K562 (cell line): ENCODE measurements around the gene PYCR2. TPM values are rescaled to one million over a fixed set of nuclear protein-coding genes. Genes with fewer than 3 reads are reported as not detected.

Source experiments
- ATF1 ChIP-seq, 2 experiments: fragments of 450-650 bp in 1 of 2; IDR thresholded peaks; 2 replicates each; pipeline ENCODE4 v1.6.1; 2016; ENCODE audit warnings: missing compliant biosample characterization in 1 of 2, missing genetic modification characterization in 1 of 2
- BHLHE40 ChIP-seq: IDR thresholded peaks from 2 replicates; pipeline ENCODE4 v1.6.1; 2011; ENCODE audit warnings: low read length, improper control_type of control experiment
- CBX3 ChIP-seq, 2 experiments: IDR thresholded peaks; 1 replicate in 1 of 2; 2 replicates in 1 of 2; pipeline ENCODE4 v1.6.1; 2012; ENCODE audit warnings: inconsistent platforms in 2 of 2, low read length in 2 of 2, borderline replicate concordance in 1 of 2, control low read depth in 1 of 2
- ERF ChIP-seq: fragments of 450-650 bp; formaldehyde crosslinking; IDR thresholded peaks from 2 replicates; pipeline ENCODE4 v1.4.0; 2020; ENCODE audit warnings: mild to moderate bottlenecking, mixed read lengths
- FOXK2 ChIP-seq, 2 experiments: fragments of 450-650 bp; IDR thresholded peaks in 1 of 2; conservative IDR thresholded peaks in 1 of 2; 2 replicates each; pipeline ENCODE4 v1.6.1; 2016; ENCODE audit warnings: low read depth in 2 of 2, mild to moderate bottlenecking in 1 of 2
- JUN ChIP-seq, 2 experiments: sonication (generic) in 1 of 2; formaldehyde crosslinking in 1 of 2; IDR thresholded peaks; 2 replicates each; pipeline versions ENCODE4 v1.6.1 to v1.8.0; 2012 to 2022; ENCODE audit warnings: borderline replicate concordance in 2 of 2, mild to moderate bottlenecking in 2 of 2, improper control_type of control experiment in 1 of 2, low read depth in 1 of 2, low read length in 1 of 2, missing genetic modification reagents in 1 of 2
- MTA1 ChIP-seq: fragments of 450-650 bp; IDR thresholded peaks from 2 replicates; pipeline ENCODE4 v1.6.1; 2017; ENCODE audit warnings: borderline replicate concordance
- MYNN ChIP-seq, 2 experiments: sonication (generic); formaldehyde crosslinking in 1 of 2; IDR thresholded peaks; 2 replicates each; pipeline versions ENCODE4 v1.5.0 to v1.6.1; 2016 to 2020; ENCODE audit warnings: antibody characterized with exemption in 1 of 2, missing genetic modification reagents in 1 of 2
- NFATC3 ChIP-seq: fragments of 450-650 bp; IDR thresholded peaks from 2 replicates; pipeline ENCODE4 v1.6.1; 2017; ENCODE audit warnings: mild to moderate bottlenecking
- NFE2L1 ChIP-seq: fragments of 450-650 bp; IDR thresholded peaks from 2 replicates; pipeline ENCODE4 v1.6.1; 2016; ENCODE audit warnings: missing genetic modification characterization, low read depth, mild to moderate bottlenecking, missing compliant biosample characterization, moderate library complexity, borderline replicate concordance
- NFIX ChIP-seq: fragments of 250-450 bp; sonication (Bioruptor Pico); IDR thresholded peaks from 2 replicates; pipeline ENCODE4 v1.4.0; 2020; ENCODE audit warnings: low read depth, mild to moderate bottlenecking, moderate library complexity
- PATZ1 ChIP-seq: fragments of 250-450 bp; sonication (Bioruptor Pico); IDR thresholded peaks from 2 replicates; pipeline ENCODE4 v1.5.0; 2020; ENCODE audit warnings: mild to moderate bottlenecking, borderline replicate concordance
- PHTF2 ChIP-seq: fragments of 250-450 bp; sonication (Bioruptor Pico); IDR thresholded peaks from 2 replicates; pipeline ENCODE4 v1.5.0; 2021; ENCODE audit warnings: mild to moderate bottlenecking
- PTBP1 ChIP-seq: fragments of 200-400 bp; formaldehyde crosslinking; IDR thresholded peaks from 2 replicates; pipeline ENCODE4 v1.6.1; 2017; ENCODE audit warnings: low read depth, low read length
- PURB ChIP-seq: sonication (generic); formaldehyde crosslinking; IDR thresholded peaks from 2 replicates; pipeline ENCODE4 v1.9.0; 2021; ENCODE audit warnings: low read depth, mild to moderate bottlenecking, missing genetic modification reagents
- SMAD1 ChIP-seq: fragments of 150-350 bp; IDR thresholded peaks from 2 replicates; pipeline ENCODE4 v1.6.1; 2014; ENCODE audit warnings: low read length, low read depth; ENCODE audit not compliant: partially characterized antibody
- SMAD4 ChIP-seq: fragments of 250-450 bp; sonication (Bioruptor Pico); conservative IDR thresholded peaks from 2 replicates; pipeline ENCODE4 v1.8.0; 2021; ENCODE audit warnings: inconsistent platforms, mild to moderate bottlenecking, moderate library complexity
- SREBF2 ChIP-seq: sonication (generic); formaldehyde crosslinking; IDR thresholded peaks from 2 replicates; pipeline ENCODE4 v1.4.0; 2020; ENCODE audit warnings: mild to moderate bottlenecking, missing genetic modification reagents
- ZFP36 ChIP-seq: fragments of 150-350 bp; IDR thresholded peaks from 2 replicates; pipeline ENCODE4 v1.6.1; 2018; ENCODE audit warnings: low read length, low read depth; ENCODE audit not compliant: partially characterized antibody
- ZNF212 ChIP-seq: fragments of 450-650 bp; formaldehyde crosslinking; IDR thresholded peaks from 2 replicates; pipeline ENCODE4 v1.4.0; 2020; ENCODE audit warnings: mild to moderate bottlenecking
- ZNF444 ChIP-seq: fragments of 250-450 bp; sonication (Bioruptor Pico); IDR thresholded peaks from 2 replicates; pipeline ENCODE4 v1.4.0; 2020; ENCODE audit warnings: mild to moderate bottlenecking, moderate library complexity
- ZNF696 ChIP-seq: fragments of 250-450 bp; sonication (Bioruptor Pico); conservative IDR thresholded peaks from 2 replicates; pipeline ENCODE4 v1.4.0; 2020; ENCODE audit warnings: mild to moderate bottlenecking, moderate library complexity
- polyA plus RNA-seq, 8 experiments: library from polyadenylated mRNA; depleted of rRNA in 4 of 8; stranded (reverse) in 5 of 8; unstranded in 3 of 8; fragments of >200 nt; fragmentation: Nextera tagmentation in 2 of 8; fragmentation: Illumina TruSeq in 1 of 8; extraction: Ambion mirVana in 2 of 8; extraction: Trizol in 1 of 8; gene quantifications; 2 replicates each; pipeline versions ENCODE4 v1.2.1 to v1.2.3, GENCODE V29; 2011 to 2014; ENCODE audit warnings: inconsistent platforms in 1 of 8, missing spikeins in 1 of 8
- total RNA-seq, 7 experiments: library from RNA; depleted of rRNA in 6 of 7; stranded (reverse); fragments of >200 nt in 6 of 7; fragmentation: Illumina TruSeq in 2 of 7; extraction: Trizol in 2 of 7; gene quantifications; 2 replicates each; pipeline versions ENCODE4 v1.2.1 to v1.2.3, GENCODE V29; 2011 to 2021; ENCODE audit warnings: low replicate concordance in 1 of 7
- TF ChIP-seq, protein P1 (sequence below): fragments of 250-450 bp; sonication (Bioruptor Pico); IDR thresholded peaks from 2 replicates; pipeline ENCODE4 v1.5.0; 2021
- TF ChIP-seq, protein P2 (sequence below), 2 experiments: fragments of 450-650 bp; conservative IDR thresholded peaks; 2 replicates each; pipeline ENCODE4 v1.6.1; 2017; ENCODE audit warnings: mild to moderate bottlenecking in 2 of 2, moderate library complexity in 2 of 2

Gene PYCR2
- total and polyA plus RNA-seq, 9 of the 15 experiments (the other 6 are each of a cell fraction or from before 2014, with no cell fraction given): 5.5 to 219 (median 127) TPM

- TF ChIP-seq JUN (IDR thresholded peaks at IDR 0.05; ENCODE audit: borderline replicate concordance, low read depth, low read length): 0 out of 2 replicates have a peak, but pooled peaks have one; percentile 51
- no peak for TF ChIP-seq JUN (CRISPR knock-in tag; IDR thresholded peaks at IDR 0.05; ENCODE audit: borderline replicate concordance)
- no peak for TF ChIP-seq ERF (CRISPR knock-in tag)
- TF ChIP-seq NFATC3: no peak
- no peak for TF ChIP-seq ZNF696 (CRISPR knock-in tag)
- TF ChIP-seq MYNN (IDR thresholded peaks at IDR 0.05): peak; percentile 76; the same call in 1 of the 2 replicates
- TF ChIP-seq MYNN (CRISPR knock-in tag; IDR thresholded peaks at IDR 0.05): no peak
- peak; percentile 14; the same call in 1 of the 2 replicates for TF ChIP-seq MTA1
- 0 out of 3 replicates have a peak, but pooled peaks of 1 of the 2 experiments have one; percentile 30 for TF ChIP-seq CBX3 (IDR thresholded peaks at IDR 0.05; ENCODE audit: borderline replicate concordance in 1 of 2, low read length in 2 of 2)
- TF ChIP-seq PTBP1: no peak
- TF ChIP-seq, protein P1, sequence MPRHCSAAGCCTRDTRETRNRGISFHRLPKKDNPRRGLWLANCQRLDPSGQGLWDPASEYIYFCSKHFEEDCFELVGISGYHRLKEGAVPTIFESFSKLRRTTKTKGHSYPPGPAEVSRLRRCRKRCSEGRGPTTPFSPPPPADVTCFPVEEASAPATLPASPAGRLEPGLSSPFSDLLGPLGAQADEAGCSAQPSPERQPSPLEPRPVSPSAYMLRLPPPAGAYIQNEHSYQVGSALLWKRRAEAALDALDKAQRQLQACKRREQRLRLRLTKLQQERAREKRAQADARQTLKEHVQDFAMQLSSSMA (CRISPR knock-in tag): no peak
- no peak for TF ChIP-seq ATF1 (CRISPR knock-in tag; IDR thresholded peaks at IDR 0.05)
- no peak for TF ChIP-seq ATF1 (tag; IDR thresholded peaks at IDR 0.05)
- no peak for TF ChIP-seq SREBF2 (CRISPR knock-in tag)
- TF ChIP-seq NFE2L1 (tag): no peak
- no peak for TF ChIP-seq SMAD1
- TF ChIP-seq NFIX (CRISPR knock-in tag): no peak
- 0 out of 2 replicates have a peak, but pooled peaks have one; percentile 12 for TF ChIP-seq BHLHE40
- TF ChIP-seq SMAD4 (CRISPR knock-in tag): 0 out of 2 replicates have a peak, but pooled peaks have one; percentile 18
- TF ChIP-seq PHTF2 (CRISPR knock-in tag): no peak
- no peak for TF ChIP-seq ZNF212 (CRISPR knock-in tag)
- no peak for TF ChIP-seq FOXK2 (conservative IDR thresholded peaks at IDR 0.05 in 1 of 2, IDR thresholded peaks at IDR 0.05 in 1 of 2; ENCODE audit: low read depth in 2 of 2)
- TF ChIP-seq ZNF444 (CRISPR knock-in tag): no peak
- TF ChIP-seq, protein P2, sequence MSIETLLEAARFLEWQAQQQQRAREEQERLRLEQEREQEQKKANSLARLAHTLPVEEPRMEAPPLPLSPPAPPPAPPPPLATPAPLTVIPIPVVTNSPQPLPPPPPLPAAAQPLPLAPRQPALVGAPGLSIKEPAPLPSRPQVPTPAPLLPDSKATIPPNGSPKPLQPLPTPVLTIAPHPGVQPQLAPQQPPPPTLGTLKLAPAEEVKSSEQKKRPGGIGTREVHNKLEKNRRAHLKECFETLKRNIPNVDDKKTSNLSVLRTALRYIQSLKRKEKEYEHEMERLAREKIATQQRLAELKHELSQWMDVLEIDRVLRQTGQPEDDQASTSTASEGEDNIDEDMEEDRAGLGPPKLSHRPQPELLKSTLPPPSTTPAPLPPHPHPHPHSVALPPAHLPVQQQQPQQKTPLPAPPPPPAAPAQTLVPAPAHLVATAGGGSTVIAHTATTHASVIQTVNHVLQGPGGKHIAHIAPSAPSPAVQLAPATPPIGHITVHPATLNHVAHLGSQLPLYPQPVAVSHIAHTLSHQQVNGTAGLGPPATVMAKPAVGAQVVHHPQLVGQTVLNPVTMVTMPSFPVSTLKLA (conservative IDR thresholded peaks at IDR 0.05): 0 out of 4 replicates have a peak, but pooled peaks of 1 of the 2 experiments have one; percentile 27
- no peak for TF ChIP-seq PATZ1
- no peak for TF ChIP-seq PURB (CRISPR knock-in tag)
- TF ChIP-seq ZFP36: no peak
Measured at GRCh38 chr1:225962440-225962975, 38.5 kb upstream of the PYCR2 start (continued).
